A673 (cell line): ENCODE results near the gene GNAT2.

ENCODE experiments used
- EZH2 ChIP-seq: fragments of 200-600 bp; sonication (generic); IDR thresholded peaks from 2 replicates; pipeline ENCODE4 v1.6.1; 2017; ENCODE audit warnings: borderline replicate concordance, low read depth, mild to moderate bottlenecking, mixed read lengths, antibody characterized with exemption, low read length; ENCODE audit not compliant: poor library complexity, severe bottlenecking
- TF ChIP-seq, protein P1 (sequence below): fragments of 300-800, 200-600 bp; sonication (generic); conservative IDR thresholded peaks from 2 replicates; pipeline ENCODE4 v1.5.1; 2017; ENCODE audit warnings: low read depth, mild to moderate bottlenecking, antibody characterized with exemption, low read length, moderate library complexity, mixed read lengths

DNA sequence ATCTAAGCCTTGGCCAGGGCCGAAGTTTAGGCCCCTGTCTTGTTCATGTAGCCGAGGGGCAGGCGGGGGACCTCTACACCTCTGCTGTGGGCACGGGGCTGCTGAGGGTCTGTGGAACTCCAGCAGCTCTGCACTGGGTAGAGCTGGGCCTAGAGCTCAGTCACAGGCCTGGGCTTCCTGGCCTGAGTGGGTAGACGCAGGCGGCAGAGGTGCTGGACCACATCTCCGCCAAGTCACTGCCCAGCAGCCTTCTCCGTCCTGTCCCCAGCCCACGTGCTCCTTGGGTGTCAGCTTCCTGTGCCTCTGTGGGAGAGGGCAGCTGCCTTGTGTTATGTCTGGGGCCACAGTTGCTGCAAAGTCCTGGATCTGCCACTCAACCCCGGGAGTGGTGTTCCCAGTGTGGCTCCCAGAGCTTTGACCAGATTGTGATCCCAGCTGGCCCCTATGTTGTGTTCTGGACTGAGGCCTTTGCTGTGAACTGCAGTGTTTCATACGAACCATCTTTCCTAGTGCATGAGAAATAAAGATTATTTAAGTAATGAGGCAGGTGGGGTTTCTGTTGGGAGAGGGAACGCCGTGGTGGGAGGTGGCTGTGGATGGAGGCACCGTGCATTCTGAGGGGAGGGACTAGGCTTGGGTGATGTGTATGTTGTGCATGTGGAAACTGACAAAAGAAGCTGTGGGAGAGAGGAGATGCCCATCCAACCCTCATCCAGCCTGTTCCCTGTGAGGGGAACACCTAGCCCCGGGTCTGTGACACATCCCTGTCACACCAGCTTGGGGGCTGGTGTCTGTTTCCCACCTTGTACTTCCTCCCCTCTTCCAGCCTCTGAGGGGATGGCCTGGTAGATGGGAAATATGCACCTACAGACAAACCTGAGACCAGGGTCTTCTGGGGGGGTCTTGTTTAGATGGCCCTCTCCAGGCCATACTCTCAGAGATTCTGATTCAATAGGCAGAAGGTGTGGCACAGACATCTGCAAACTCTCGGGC, 12.4 kb upstream of the GNAT2 start:
- TF ChIP-seq, protein P1, sequence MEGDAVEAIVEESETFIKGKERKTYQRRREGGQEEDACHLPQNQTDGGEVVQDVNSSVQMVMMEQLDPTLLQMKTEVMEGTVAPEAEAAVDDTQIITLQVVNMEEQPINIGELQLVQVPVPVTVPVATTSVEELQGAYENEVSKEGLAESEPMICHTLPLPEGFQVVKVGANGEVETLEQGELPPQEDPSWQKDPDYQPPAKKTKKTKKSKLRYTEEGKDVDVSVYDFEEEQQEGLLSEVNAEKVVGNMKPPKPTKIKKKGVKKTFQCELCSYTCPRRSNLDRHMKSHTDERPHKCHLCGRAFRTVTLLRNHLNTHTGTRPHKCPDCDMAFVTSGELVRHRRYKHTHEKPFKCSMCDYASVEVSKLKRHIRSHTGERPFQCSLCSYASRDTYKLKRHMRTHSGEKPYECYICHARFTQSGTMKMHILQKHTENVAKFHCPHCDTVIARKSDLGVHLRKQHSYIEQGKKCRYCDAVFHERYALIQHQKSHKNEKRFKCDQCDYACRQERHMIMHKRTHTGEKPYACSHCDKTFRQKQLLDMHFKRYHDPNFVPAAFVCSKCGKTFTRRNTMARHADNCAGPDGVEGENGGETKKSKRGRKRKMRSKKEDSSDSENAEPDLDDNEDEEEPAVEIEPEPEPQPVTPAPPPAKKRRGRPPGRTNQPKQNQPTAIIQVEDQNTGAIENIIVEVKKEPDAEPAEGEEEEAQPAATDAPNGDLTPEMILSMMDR = no peak
- TF ChIP-seq EZH2 = no peak
